GM12878 (cell line): ENCODE results near the gene FAM118B. TPM values are rescaled to one million over a fixed set of nuclear protein-coding genes. Genes with fewer than 3 reads are reported as not detected.

Experiments used
- BCLAF1 ChIP-seq: fragments of 450-650 bp; IDR thresholded peaks from 2 replicates; pipeline ENCODE4 v1.6.1; 2017; ENCODE audit warnings: antibody characterized with exemption, mild to moderate bottlenecking, moderate library complexity
- CBX3 ChIP-seq: fragments of 200-600 bp; sonication (generic); IDR thresholded peaks from 2 replicates; pipeline ENCODE4 v1.6.1; 2016; ENCODE audit warnings: low read depth, borderline replicate concordance
- CBX5 ChIP-seq: sonication (generic); IDR thresholded peaks from 2 replicates; pipeline ENCODE4 v1.6.1; 2016; ENCODE audit warnings: low read depth, moderate library complexity, mild to moderate bottlenecking, inconsistent platforms
- CEBPZ ChIP-seq: fragments of 150-350 bp; IDR thresholded peaks from 2 replicates; pipeline ENCODE4 v1.6.1; 2016; ENCODE audit warnings: low read depth, low read length
- CHD2 ChIP-seq: IDR thresholded peaks from 2 replicates; pipeline ENCODE4 v1.6.1; 2011; ENCODE audit warnings: low read depth, low read length, improper control_type of control experiment, borderline replicate concordance
- DPF2 ChIP-seq: fragments of 450-650 bp; IDR thresholded peaks from 2 replicates; pipeline ENCODE4 v1.6.1; 2017; ENCODE audit warnings: mild to moderate bottlenecking
- JUND ChIP-seq: IDR thresholded peaks from 2 replicates; pipeline ENCODE4 v1.6.1; 2012; ENCODE audit warnings: low read depth, mild to moderate bottlenecking, low read length, improper control_type of control experiment, moderate library complexity
- MTA2 ChIP-seq: fragments of 450-650 bp; IDR thresholded peaks from 2 replicates; pipeline ENCODE4 v1.6.1; 2016; ENCODE audit warnings: low read depth, mild to moderate bottlenecking, moderate library complexity
- NFIC ChIP-seq: IDR thresholded peaks from 2 replicates; pipeline ENCODE4 v1.6.1; 2012; ENCODE audit warnings: low read depth, mild to moderate bottlenecking, inconsistent platforms, low read length, moderate library complexity
- NR2C2 ChIP-seq: IDR thresholded peaks from 2 replicates; pipeline ENCODE4 v1.6.1; 2011; ENCODE audit warnings: borderline replicate concordance, low read depth; ENCODE audit not compliant: control insufficient read depth, insufficient read length
- NR2F1 ChIP-seq: fragments of 450-650 bp; conservative IDR thresholded peaks from 2 replicates; pipeline ENCODE4 v1.6.1; 2017; ENCODE audit warnings: mild to moderate bottlenecking
- PKNOX1 ChIP-seq: fragments of 450-650 bp; IDR thresholded peaks from 2 replicates; pipeline ENCODE4 v1.6.1; 2016; ENCODE audit warnings: mild to moderate bottlenecking
- RCOR1 ChIP-seq: conservative IDR thresholded peaks from 2 replicates; pipeline ENCODE4 v1.6.1; 2012; ENCODE audit warnings: low read depth, low read length, improper control_type of control experiment
- RUNX3 ChIP-seq: IDR thresholded peaks from 2 replicates; pipeline ENCODE4 v1.6.1; 2012; ENCODE audit warnings: low read length, inconsistent platforms
- SMARCA5 ChIP-seq: fragments of 450-650 bp; IDR thresholded peaks from 2 replicates; pipeline ENCODE4 v1.6.1; 2017; ENCODE audit warnings: mild to moderate bottlenecking
- TARDBP ChIP-seq: IDR thresholded peaks from 2 replicates; pipeline ENCODE4 v1.6.1; 2016; ENCODE audit warnings: borderline replicate concordance
- TCF12 ChIP-seq: IDR thresholded peaks from 2 replicates; pipeline ENCODE4 v1.6.1; 2011; ENCODE audit warnings: low read depth, mild to moderate bottlenecking, low read length
- YY1 ChIP-seq: IDR thresholded peaks from 2 replicates; pipeline ENCODE4 v1.6.1; 2011; ENCODE audit warnings: low read depth, mild to moderate bottlenecking, low read length
- ZNF217 ChIP-seq: fragments of 450-650 bp; IDR thresholded peaks from 2 replicates; pipeline ENCODE4 v1.6.1; 2017; ENCODE audit warnings: antibody characterized with exemption, mild to moderate bottlenecking
- ZNF384 ChIP-seq: IDR thresholded peaks from 2 replicates; pipeline ENCODE4 v1.6.1; 2012; ENCODE audit warnings: low read depth, mild to moderate bottlenecking, low read length, improper control_type of control experiment, borderline replicate concordance
- ZNF687 ChIP-seq: fragments of 450-650 bp; IDR thresholded peaks from 2 replicates; pipeline ENCODE4 v1.6.1; 2017; ENCODE audit warnings: mild to moderate bottlenecking, moderate library complexity
- polyA plus RNA-seq, 11 experiments: library from polyadenylated mRNA; depleted of rRNA in 4 of 11; unstranded in 6 of 11; stranded (reverse) in 5 of 11; fragments of >200 nt; fragmentation: Nextera tagmentation in 4 of 11; fragmentation: Illumina TruSeq in 1 of 11; extraction: Ambion mirVana in 4 of 11; extraction: Trizol in 1 of 11; gene quantifications; 1 replicate in 1 of 11; 2 replicates in 10 of 11; pipeline versions ENCODE4 v1.2.1 to v1.2.3, GENCODE V29; 2011 to 2016; ENCODE audit warnings: inconsistent platforms in 2 of 11, missing spikeins in 2 of 11, low read depth in 1 of 11
- total RNA-seq, 4 experiments: library from RNA; depleted of rRNA in 3 of 4; stranded (reverse); fragments of >200 nt in 3 of 4; fragmentation: Illumina TruSeq in 1 of 4; extraction: Trizol in 1 of 4; gene quantifications; 2 replicates each; pipeline versions ENCODE4 v1.2.1 to v1.2.3, GENCODE V29; 2013 to 2021

FAM118B gene
- total and polyA plus RNA-seq, 10 of the 15 experiments (the other 5 are each of a cell fraction or from before 2014, with no cell fraction given): 12.8 to 29.7 (median 16.5) TPM

GRCh38 chr11:126305699-126306098 is 94.1 kb downstream of the FAM118B start (continued):
- TF ChIP-seq TARDBP: no peak
- peak; percentile 72; the same call in 1 of the 2 replicates for TF ChIP-seq TCF12
- TF ChIP-seq SMARCA5: 0 out of 2 replicates have a peak, but pooled peaks have one; percentile 9
- TF ChIP-seq ZNF217: no peak
- no peak for TF ChIP-seq CBX3
- peak; percentile 95 for TF ChIP-seq PKNOX1
- TF ChIP-seq NR2F1: no peak
- TF ChIP-seq ZNF687: peak; percentile 43; the same call in 1 of the 2 replicates
- no peak for TF ChIP-seq CEBPZ
- TF ChIP-seq CBX5: no peak
- TF ChIP-seq NFIC: no peak
- TF ChIP-seq DPF2: 0 out of 2 replicates have a peak, but pooled peaks have one; percentile 38
- TF ChIP-seq CHD2: no peak
- no peak for TF ChIP-seq NR2C2
- no peak for TF ChIP-seq BCLAF1
- peak; percentile 79 for TF ChIP-seq YY1
- no peak for TF ChIP-seq ZNF384
- no peak for TF ChIP-seq RCOR1
- no peak for TF ChIP-seq MTA2
- TF ChIP-seq RUNX3: no peak
- no peak for TF ChIP-seq JUND
